D341Med (cell line): ENCODE results near the gene RTN1.
A peak's percentile ranks its signal among the peaks of the same experiment; 100 is the strongest.

ENCODE experiments used
- DNase-seq: peaks from one replicate; pipeline ENCODE4 v3.0.0; 2012; ENCODE audit warnings: low spot score

RTN1 gene

DNA sequence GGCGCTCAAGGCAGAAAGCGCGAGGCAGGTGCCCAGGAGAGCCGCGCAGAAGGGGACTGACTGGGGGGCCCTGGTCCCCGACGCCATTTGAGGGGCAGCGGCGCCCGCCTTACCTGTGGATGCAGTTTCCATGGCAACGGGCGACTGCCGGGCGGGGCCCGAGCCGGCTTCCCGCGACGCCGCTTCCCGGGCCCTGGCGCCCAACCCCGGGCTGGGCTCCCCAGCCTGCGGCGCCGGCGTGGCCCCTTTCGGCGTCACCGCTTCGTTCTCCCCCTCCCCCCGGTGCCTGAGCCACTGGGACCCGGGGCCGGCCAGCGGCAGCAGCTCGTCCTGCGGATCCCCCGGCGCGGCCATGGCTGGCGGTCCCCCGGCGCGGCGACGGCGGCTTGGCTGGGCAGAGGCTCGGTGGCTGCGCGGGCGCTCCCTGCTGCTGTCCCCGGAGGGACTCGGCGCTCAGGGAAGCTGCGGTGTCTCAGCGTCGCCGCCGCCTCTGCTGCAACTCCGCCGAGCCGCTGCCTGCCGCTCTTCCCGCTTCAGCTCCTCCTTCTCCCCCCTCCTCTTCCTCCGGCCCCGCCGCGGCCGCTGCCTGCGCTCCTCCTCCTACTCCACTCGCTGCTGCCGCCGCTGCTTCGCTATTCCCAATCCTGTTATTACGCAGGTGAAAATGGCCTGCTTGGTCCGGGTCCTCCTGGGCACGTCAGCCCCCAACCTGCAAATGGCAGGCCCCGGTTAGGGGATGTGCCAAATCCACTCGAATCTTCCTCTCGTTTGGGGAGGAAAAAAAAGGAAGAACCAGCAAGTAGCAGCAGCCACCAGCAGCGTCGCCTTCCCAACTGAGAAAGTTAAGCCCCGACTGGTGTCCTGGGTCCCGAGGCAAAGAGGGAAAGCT, at the start of gene RTN1:
TSS of gene RTN1 (minus strand) at position 500 of the 889 bp plus-strand sequence. CDS start at position 354, 146 bp downstream.
- peak; percentile 84 for DNase-seq

GRCh38 chr14:59920378-59920683, 49.8 kb upstream of the RTN1 start:
- no peak for DNase-seq

- DNase-seq: peak; percentile 50
These were observed 49.2 kb upstream of the RTN1 start, which contains the start of gene LRRC9 for GRCh38 chr14:59919570-59920377. LRRC9 (plus strand) TSS chr14:59920144.

- peak; percentile 51 for DNase-seq
These were observed 48.4 kb upstream of the RTN1 start for GRCh38 chr14:59918824-59919569.

DNA sequence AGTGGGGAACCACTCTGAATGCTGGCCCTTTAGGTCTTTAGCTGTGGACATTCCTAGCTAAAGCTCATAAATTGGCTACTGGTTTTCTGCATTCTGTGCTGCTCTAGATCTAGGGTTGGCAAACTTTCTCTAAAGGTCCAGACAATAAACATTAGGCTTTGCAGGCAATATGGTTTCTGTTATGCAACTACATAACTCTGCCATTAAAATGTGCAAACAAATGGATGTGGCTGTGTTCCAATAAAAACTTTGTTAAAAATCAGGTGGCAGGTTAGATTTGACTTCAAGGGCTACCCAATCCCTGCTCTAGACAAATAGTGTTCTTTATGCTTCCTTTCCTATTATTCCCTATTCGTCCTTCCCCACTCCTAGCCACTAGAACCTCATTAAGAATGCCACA, 42.6 kb upstream of the RTN1 start:
- DNase-seq: no peak

DNA sequence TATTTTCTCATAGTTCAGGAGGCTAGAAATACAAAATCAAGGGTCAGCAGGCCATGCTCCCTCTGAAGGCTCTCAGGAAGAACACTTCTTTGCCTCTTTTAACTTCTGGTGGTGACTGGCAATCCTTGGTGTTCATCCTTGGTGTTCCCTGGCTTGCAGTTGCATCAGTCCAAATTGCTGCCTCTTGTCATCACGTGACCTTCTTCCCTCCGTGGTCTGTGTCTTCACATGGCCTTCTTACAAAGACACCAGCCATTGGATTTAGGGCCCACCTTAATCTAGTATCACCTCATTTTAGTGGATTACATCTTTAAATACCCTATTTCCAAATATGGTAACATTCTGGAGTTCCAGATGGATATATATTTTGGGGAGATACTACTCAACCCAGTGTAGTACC, 41.9 kb upstream of the RTN1 start:
- DNase-seq: no peak

DNA sequence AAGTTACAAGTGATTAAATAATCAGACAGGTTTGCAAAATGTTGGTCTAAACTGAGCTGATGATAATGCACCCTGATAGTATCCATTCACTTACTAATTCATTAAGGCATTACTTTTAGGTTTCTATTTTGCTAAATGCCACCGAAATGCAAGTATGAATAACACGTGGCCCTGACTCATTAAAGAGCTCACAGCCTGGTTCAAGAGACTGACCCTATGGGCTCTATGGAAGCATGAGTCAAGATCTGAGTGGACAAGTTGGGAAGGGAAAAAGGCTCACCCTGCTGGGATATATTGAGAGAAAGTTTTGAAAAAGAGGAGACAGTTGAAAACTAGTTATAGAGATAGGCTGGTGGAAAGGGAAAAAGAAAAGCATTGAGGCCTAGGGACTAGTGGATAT, 34.6 kb upstream of the RTN1 start:
- no peak for DNase-seq

- no peak for DNase-seq
These were observed 33.6 kb upstream of the RTN1 start for GRCh38 chr14:59904184-59904583.

DNA sequence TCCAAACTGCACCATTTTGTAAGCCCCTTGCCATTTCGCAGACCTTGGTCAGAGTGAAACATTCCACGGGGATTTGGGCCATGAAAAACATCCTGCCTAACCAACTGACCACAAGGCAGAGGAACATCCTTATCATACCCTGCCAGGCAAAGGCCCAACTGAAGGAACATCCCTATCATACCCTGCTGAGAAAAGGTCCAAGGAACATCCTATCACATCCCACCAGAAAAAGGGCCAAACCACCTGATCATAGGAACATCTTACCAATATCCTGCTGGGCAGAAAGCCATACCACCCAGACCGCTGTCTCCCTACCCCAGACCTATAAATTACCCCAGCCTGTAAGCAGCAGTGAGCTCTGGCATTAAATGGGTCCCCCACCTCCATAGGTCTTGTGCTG, 30.0 kb upstream of the RTN1 start:
- no peak for DNase-seq

DNA sequence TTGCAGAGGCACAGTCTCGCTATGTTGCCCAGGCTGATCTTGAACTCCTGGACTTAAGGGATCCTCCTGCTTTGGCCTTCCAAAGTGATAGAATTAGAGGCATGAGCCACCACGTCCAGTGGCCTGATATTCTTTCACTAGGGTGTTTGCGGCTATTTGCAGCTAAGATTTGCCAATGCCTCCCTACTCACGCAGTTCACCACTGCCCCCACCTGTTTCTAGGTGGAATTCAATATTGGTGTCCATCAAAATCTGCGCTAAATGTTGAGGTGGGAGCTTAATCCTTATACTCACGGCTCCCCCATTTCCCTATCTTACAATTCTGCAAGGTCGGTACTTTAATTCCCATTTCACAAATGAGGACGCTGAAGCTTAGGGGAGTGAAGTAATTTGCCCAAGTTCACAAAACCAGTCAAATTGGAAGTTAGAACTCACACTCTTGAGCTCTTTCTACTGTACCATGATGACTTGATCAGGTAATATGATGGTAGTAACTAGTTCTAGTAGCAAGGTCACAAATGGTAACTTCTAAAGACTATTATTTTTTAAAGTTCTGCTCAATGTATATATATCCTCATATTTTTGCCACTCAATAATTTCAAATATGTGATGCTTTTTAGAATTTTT, 27.3 kb upstream of the RTN1 start:
- DNase-seq: peak; percentile 67

GRCh38 chr14:59895721-59896120, 25.1 kb upstream of the RTN1 start:
- DNase-seq: no peak

DNA sequence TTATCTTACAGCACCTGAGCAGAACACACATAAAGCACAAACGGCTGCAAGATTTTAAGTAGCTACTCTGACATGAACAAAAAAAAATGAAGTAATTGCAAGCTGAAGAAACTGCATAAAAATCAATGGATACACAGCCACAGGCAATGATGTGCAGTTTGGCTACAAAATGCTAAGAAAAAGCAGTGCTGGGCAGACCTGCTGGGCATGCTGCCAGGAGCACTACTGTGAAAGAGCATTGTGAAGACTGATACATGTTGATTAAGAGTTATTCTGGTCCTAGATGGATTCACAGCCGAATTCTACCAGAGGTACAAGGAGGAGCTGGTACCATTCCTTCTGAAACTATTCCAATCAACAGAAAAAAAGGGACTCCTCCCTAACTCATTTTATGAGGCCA, 20.1 kb upstream of the RTN1 start:
- no peak for DNase-seq

DNA sequence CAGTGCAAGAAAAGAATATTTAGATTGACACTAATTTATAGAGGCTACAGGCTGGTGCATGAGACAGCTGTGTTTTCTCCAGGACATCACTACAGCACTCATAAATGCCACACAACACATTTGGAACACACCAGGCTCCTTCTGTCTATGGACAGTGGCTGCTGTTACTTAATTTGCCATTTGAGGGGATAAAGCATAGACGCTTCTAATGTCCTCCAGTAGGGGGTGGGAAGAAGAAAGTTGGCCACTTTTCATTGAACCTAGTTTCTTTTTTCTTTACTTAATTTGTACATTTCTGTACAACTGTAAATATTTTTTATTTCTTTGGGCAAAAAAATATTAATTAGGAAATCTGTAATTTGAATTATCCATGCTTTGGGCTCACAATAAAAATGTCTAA, 12.4 kb upstream of the RTN1 start:
- DNase-seq: no peak

- DNase-seq: no peak
These were observed 555 bp upstream of the RTN1 start for GRCh38 chr14:59871166-59871495.

- peak; percentile 48 for DNase-seq
These were observed 958 bp downstream of the RTN1 start for GRCh38 chr14:59869381-59870255.

GRCh38 chr14:59868021-59868420, 2.6 kb downstream of the RTN1 start:
- DNase-seq: no peak

GRCh38 chr14:59863806-59864525, 6.6 kb downstream of the RTN1 start:
- no peak for DNase-seq

- DNase-seq: no peak
These were observed 13.2 kb downstream of the RTN1 start for GRCh38 chr14:59857328-59857727.

DNA sequence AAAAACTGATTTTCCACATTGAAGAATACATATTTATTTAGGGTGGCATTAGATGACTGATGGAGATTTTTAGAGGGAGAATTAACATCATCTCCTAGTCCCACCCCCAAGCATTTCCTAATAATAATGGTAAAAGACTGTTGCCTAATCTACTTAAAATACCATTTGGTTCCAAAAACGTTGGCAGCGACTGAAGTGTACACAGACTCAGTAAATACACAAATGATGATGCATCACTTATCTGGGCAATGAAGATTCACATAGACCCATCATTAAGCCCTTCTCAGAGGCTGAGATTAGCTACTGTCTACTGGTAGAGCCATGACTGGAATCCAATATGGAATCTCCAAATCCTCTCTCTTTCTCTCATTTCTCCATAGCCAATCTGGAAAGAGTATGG, 18.2 kb downstream of the RTN1 start:
- DNase-seq: no peak

DNA sequence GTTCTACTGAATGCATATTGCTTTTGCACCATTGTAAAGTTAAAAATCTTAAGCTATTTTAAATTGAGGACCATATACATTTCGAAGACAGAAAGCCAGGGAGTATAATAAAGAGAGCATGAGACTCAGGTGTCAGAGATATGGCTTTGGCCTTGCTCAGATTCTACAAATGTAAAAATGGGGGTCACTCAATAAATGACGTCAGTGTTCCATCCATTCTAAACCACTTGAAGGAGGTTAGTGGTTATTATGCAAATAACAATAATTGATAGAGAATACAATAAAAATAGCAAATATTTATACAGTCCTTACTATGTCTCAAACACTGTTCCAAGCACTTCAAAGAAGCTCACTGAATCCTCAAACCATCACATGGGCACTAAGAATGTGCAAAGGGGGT, 20.1 kb downstream of the RTN1 start:
- DNase-seq: no peak
